Liver (tissue), 9 donors: ENCODE data around the gene CMTM2. TPM values are rescaled to one million over a fixed set of nuclear protein-coding genes. Genes with fewer than 3 reads are reported as not detected.

Source experiments
- DNase-seq: peaks from one replicate; pipeline ENCODE4 v3.0.0-alpha.2; 2017; ENCODE audit warnings: low spot score
- H3K27ac ChIP-seq, 2 donors: one replicate each; pipeline ENCODE4 v1.7.0; 2013; ENCODE audit warnings: inconsistent platforms in 2 of 2, low read length in 2 of 2, control low read depth in 1 of 2, low read depth in 1 of 2, mild to moderate bottlenecking in 1 of 2
- H3K27me3 ChIP-seq, 4 donors: one replicate each; pipeline versions ENCODE4 v1.6.1 to v1.7.0; 2013; ENCODE audit warnings: low read length in 3 of 4, inconsistent platforms in 1 of 4, mild to moderate bottlenecking in 1 of 4, moderate library complexity in 1 of 4; ENCODE audit not compliant: control insufficient read depth in 4 of 4, insufficient read depth in 4 of 4
- H3K36me3 ChIP-seq, 4 donors: one replicate each; pipeline versions ENCODE4 v1.6.1 to v1.7.0; 2013; ENCODE audit warnings: low read length in 3 of 4, mild to moderate bottlenecking in 3 of 4, low read depth in 1 of 4, moderate library complexity in 1 of 4; ENCODE audit not compliant: control insufficient read depth in 4 of 4, insufficient read depth in 3 of 4
- H3K4me1 ChIP-seq, 4 donors: one replicate each; pipeline versions ENCODE4 v1.6.1 to v1.7.0; 2013; ENCODE audit warnings: low read length in 3 of 4, mild to moderate bottlenecking in 3 of 4, moderate library complexity in 1 of 4; ENCODE audit not compliant: control insufficient read depth in 4 of 4, insufficient read depth in 4 of 4
- H3K4me3 ChIP-seq, 3 donors: one replicate each; pipeline versions ENCODE4 v1.6.1 to v1.7.0; 2013; ENCODE audit warnings: low read length in 3 of 3, control low read depth in 1 of 3, low read depth in 1 of 3, mild to moderate bottlenecking in 1 of 3
- H3K9ac ChIP-seq, 2 donors: one replicate each; pipeline ENCODE4 v1.7.0; 2013; ENCODE audit warnings: low read length in 2 of 2, mild to moderate bottlenecking in 2 of 2, moderate library complexity in 2 of 2, control low read depth in 1 of 2, low read depth in 1 of 2
- H3K9me3 ChIP-seq, 4 donors: one replicate each; pipeline versions ENCODE4 v1.6.1 to v1.7.0; 2013; ENCODE audit warnings: low read length in 3 of 4; ENCODE audit not compliant: control insufficient read depth in 4 of 4
- ATF3 ChIP-seq: IDR thresholded peaks from 2 replicates; pipeline ENCODE4 v1.6.1; 2016; ENCODE audit warnings: antibody characterized with exemption
- CTCF ChIP-seq: fragments of 150-350 bp; IDR thresholded peaks from 2 replicates; pipeline ENCODE4 v1.5.1; 2017; ENCODE audit warnings: improper control_type of control experiment, low read depth, low read length; ENCODE audit not compliant: missing input control
- EGR1 ChIP-seq, 2 donors: IDR thresholded peaks; 2 replicates each; pipeline ENCODE4 v1.6.1; 2016 to 2018; ENCODE audit warnings: antibody characterized with exemption in 2 of 2, low read depth in 2 of 2
- FOXA1 ChIP-seq: IDR thresholded peaks from 2 replicates; pipeline ENCODE4 v1.6.1; 2016; ENCODE audit warnings: antibody characterized with exemption
- FOXA2 ChIP-seq: IDR thresholded peaks from 2 replicates; pipeline ENCODE4 v1.6.1; 2016; ENCODE audit warnings: antibody characterized with exemption
- GABPA ChIP-seq, 2 donors: IDR thresholded peaks in 1 of 2; conservative IDR thresholded peaks in 1 of 2; 2 replicates each; pipeline ENCODE4 v1.6.1; 2016; ENCODE audit warnings: antibody characterized with exemption in 2 of 2, mild to moderate bottlenecking in 1 of 2, moderate library complexity in 1 of 2
- HNF4A ChIP-seq, 2 donors: conservative IDR thresholded peaks; 2 replicates each; pipeline ENCODE4 v1.6.1; 2016; ENCODE audit warnings: antibody characterized with exemption in 2 of 2, mild to moderate bottlenecking in 2 of 2
- HNF4G ChIP-seq: IDR thresholded peaks from 2 replicates; pipeline ENCODE4 v1.6.1; 2016; ENCODE audit warnings: antibody characterized with exemption
- JUND ChIP-seq, 2 donors: IDR thresholded peaks; 2 replicates each; pipeline ENCODE4 v1.6.1; 2016; ENCODE audit warnings: antibody characterized with exemption in 2 of 2
- MAX ChIP-seq: IDR thresholded peaks from 2 replicates; pipeline ENCODE4 v1.6.1; 2016; ENCODE audit warnings: antibody characterized with exemption
- NR2F2 ChIP-seq: IDR thresholded peaks from 2 replicates; pipeline ENCODE4 v1.6.1; 2016; ENCODE audit warnings: antibody characterized with exemption
- RAD21 ChIP-seq, 2 donors: IDR thresholded peaks; 2 replicates each; pipeline ENCODE4 v1.6.1; 2016; ENCODE audit warnings: antibody characterized with exemption in 2 of 2, mild to moderate bottlenecking in 2 of 2
- REST ChIP-seq: IDR thresholded peaks from 2 replicates; pipeline ENCODE4 v1.6.1; 2016; ENCODE audit warnings: antibody characterized with exemption, mild to moderate bottlenecking
- RXRA ChIP-seq, 2 donors: IDR thresholded peaks; 2 replicates each; pipeline ENCODE4 v1.6.1; 2017 to 2018; ENCODE audit warnings: antibody characterized with exemption in 2 of 2, mild to moderate bottlenecking in 1 of 2
- SP1 ChIP-seq: IDR thresholded peaks from 2 replicates; pipeline ENCODE4 v1.6.1; 2018; ENCODE audit warnings: antibody characterized with exemption, mild to moderate bottlenecking
- TAF1 ChIP-seq: conservative IDR thresholded peaks from 2 replicates; pipeline ENCODE4 v1.6.1; 2016; ENCODE audit warnings: antibody characterized with exemption, mild to moderate bottlenecking
- YY1 ChIP-seq: IDR thresholded peaks from 2 replicates; pipeline ENCODE4 v1.6.1; 2016; ENCODE audit warnings: antibody characterized with exemption, mild to moderate bottlenecking
- ZBTB33 ChIP-seq: IDR thresholded peaks from 2 replicates; pipeline ENCODE4 v1.6.1; 2016; ENCODE audit warnings: antibody characterized with exemption
- WGBS: extraction: QIAGEN DNeasy Blood & Tissue Kit; methylation state at CpG from one replicate; pipeline ENCODE4 v1.1.7; 2013; 5-methylcytosine and 5-hydroxymethylcytosine counted together
- polyA plus RNA-seq, 2 donors: library from polyadenylated mRNA; stranded (reverse) in 1 of 2; unstranded in 1 of 2; fragments of 200-250 nt in 1 of 2; fragments of >200 nt in 1 of 2; fragmentation: Nextera tagmentation in 1 of 2; extraction: Ambion mirVana in 1 of 2; gene quantifications; one replicate each; pipeline versions ENCODE4 v1.2.1 to v1.2.3, GENCODE V29; 2013 to 2015
- total RNA-seq, 2 donors: library from RNA; depleted of rRNA; stranded (reverse); fragments of >200 nt; gene quantifications; one replicate each; pipeline ENCODE4 v1.2.3, GENCODE V29; 2014
- donor health status: healthy.
- donor health status: healthy.
- donor health status: healthy.
- donor health status: healthy.
- donor health status: healthy.

Gene CMTM2
- total and polyA plus RNA-seq, 4 donors: 0.50 to 1.1 (median 0.62) TPM

- H3K27ac ChIP-seq: no peak overlapping the region
- peaks cover 0 to 7% (median 0%) of the 10 kb centered on the region in 4 donors for H3K36me3 ChIP-seq
- H3K9me3 ChIP-seq: no peaks in the 10 kb centered on the region
- H3K4me1 ChIP-seq: peaks cover 1 to 17% (median 5%) of the 10 kb centered on the region in 4 donors
- WGBS: 85% methylated on average over 12 of the region's 12 CpGs
- TF ChIP-seq RAD21 (IDR thresholded peaks at IDR 0.05) (no peak), FOXA1 (no peak), EGR1 (IDR thresholded peaks at IDR 0.05; ENCODE audit: low read depth in 2 of 2) (no peak), SP1 (no peak), HNF4A (conservative IDR thresholded peaks at IDR 0.05) (no peak), ZBTB33 (no peak), TAF1 (no peak), GABPA (IDR thresholded peaks at IDR 0.05 in 1 of 2, conservative IDR thresholded peaks at IDR 0.05 in 1 of 2) (no peak), REST (no peak), CTCF (no peak), MAX (no peak), JUND (IDR thresholded peaks at IDR 0.05) (no peak), NR2F2 (no peak), ATF3 (no peak)
- no peak for DNase-seq
- H3K4me3 ChIP-seq: no peak overlapping the region
- H3K9ac ChIP-seq: no peak overlapping the region
- H3K27me3 ChIP-seq: no peaks in the 10 kb centered on the region
Measured at GRCh38 chr16:66609139-66609510, 29.9 kb downstream of the CMTM2 start.

GRCh38 chr16:66610111-66610820 lies 31.0 kb downstream of the CMTM2 start:
- H3K27ac ChIP-seq: no peak overlapping the region
- no peak overlapping the region for H3K9ac ChIP-seq
- 90% methylated on average over 14 of the region's 14 CpGs for WGBS
- DNase-seq: no peak
- H3K27me3 ChIP-seq: no peaks in the 10 kb centered on the region
- peaks cover 0 to 14% (median 4%) of the 10 kb centered on the region in 4 donors for H3K4me1 ChIP-seq
- H3K36me3 ChIP-seq: peaks cover 0 to 7% (median 0%) of the 10 kb centered on the region in 4 donors
- H3K9me3 ChIP-seq: no peaks in the 10 kb centered on the region
- no peak overlapping the region for H3K4me3 ChIP-seq
- TF ChIP-seq HNF4G (no peak), SP1 (no peak), RXRA (IDR thresholded peaks at IDR 0.05) (no peak), FOXA1 (no peak), ATF3 (no peak), YY1 (no peak), RAD21 (IDR thresholded peaks at IDR 0.05) (no peak), NR2F2 (no peak), MAX (no peak), FOXA2 (no peak), JUND (IDR thresholded peaks at IDR 0.05) (no peak), TAF1 (no peak), ZBTB33 (no peak), CTCF (no peak)
